ENCODE results near the gene FOLR1. TPM values are rescaled to one million over a fixed set of nuclear protein-coding genes. Genes with fewer than 3 reads are reported as not detected.

FOLR1 gene
- total RNA-seq, 1 experiment from 2014 or later, result 4.8 TPM

GRCh38 chr11:72234920-72235319 lies 43.0 kb downstream of the FOLR1 start:
- intact Hi-C loops (cut with micrococcal nuclease), result no loop called here
- no peak overlapping the region for H3K27ac ChIP-seq (ENCODE audit: low read depth, low read length)
- H3K4me3 ChIP-seq (replicated peaks in 1 of 2; ENCODE audit: low read depth in 1 of 2, low read length in 2 of 2), result no peak overlapping the region
- CTCF ChIA-PET, result no interaction called here
- H3K4me2 ChIP-seq (ENCODE audit: low read length), result no peak overlapping the region
- no peaks in the 10 kb centered on the region for H3K9me2 ChIP-seq (ENCODE audit: insufficient read depth)
- H3K27me3 ChIP-seq (ENCODE audit: insufficient read depth, low read length), result no peaks in the 10 kb centered on the region
- POLR2A ChIA-PET, result interaction anchor here (0.5 kb wide), 1 partner anchor 49 kb away, joined by 3 read pairs; no protein-coding TSS in a partner anchor
- no peak for ATAC-seq
- no TSS peak for BruUV-seq (replicated peaks)
- peaks cover 0 to 4% of the 10 kb centered on the region in 2 experiments; a peak in 1 of 4 replicates for H3K4me1 ChIP-seq (ENCODE audit: control insufficient read depth in 1 of 2, insufficient read depth in 2 of 2, low read length in 2 of 2)
- H4K20me1 ChIP-seq (ENCODE audit: insufficient read depth), result no peaks in the 10 kb centered on the region
- RAD21 ChIA-PET (ENCODE audit: low non-redundant PET in 1 of 2, low total read pairs in 2 of 2, uncharacterized antibody in 2 of 2, unreplicated experiment in 2 of 2), result no interaction called here
- no peak for DNase-seq (ENCODE audit: low read depth, low spot score)
- H3K9ac ChIP-seq (ENCODE audit: low read length), result no peak overlapping the region
- TF ChIP-seq YY1 (IDR thresholded peaks at IDR 0.05; ENCODE audit: extremely low read depth, insufficient replicate concordance, low read depth, low read length) (no peak), EZH2phosphoT487 (IDR thresholded peaks at IDR 0.05; ENCODE audit: borderline replicate concordance) (no peak), POLR2A (IDR thresholded peaks at IDR 0.05; ENCODE audit: borderline replicate concordance, extremely low read depth, insufficient read depth, insufficient read length) (no peak), ZNF274 (IDR thresholded peaks at IDR 0.05; ENCODE audit: low read depth, low read length) (no peak), CEBPB (IDR thresholded peaks at IDR 0.05; ENCODE audit: low read depth) (no peak)
- TF ChIP-seq, protein P1, sequence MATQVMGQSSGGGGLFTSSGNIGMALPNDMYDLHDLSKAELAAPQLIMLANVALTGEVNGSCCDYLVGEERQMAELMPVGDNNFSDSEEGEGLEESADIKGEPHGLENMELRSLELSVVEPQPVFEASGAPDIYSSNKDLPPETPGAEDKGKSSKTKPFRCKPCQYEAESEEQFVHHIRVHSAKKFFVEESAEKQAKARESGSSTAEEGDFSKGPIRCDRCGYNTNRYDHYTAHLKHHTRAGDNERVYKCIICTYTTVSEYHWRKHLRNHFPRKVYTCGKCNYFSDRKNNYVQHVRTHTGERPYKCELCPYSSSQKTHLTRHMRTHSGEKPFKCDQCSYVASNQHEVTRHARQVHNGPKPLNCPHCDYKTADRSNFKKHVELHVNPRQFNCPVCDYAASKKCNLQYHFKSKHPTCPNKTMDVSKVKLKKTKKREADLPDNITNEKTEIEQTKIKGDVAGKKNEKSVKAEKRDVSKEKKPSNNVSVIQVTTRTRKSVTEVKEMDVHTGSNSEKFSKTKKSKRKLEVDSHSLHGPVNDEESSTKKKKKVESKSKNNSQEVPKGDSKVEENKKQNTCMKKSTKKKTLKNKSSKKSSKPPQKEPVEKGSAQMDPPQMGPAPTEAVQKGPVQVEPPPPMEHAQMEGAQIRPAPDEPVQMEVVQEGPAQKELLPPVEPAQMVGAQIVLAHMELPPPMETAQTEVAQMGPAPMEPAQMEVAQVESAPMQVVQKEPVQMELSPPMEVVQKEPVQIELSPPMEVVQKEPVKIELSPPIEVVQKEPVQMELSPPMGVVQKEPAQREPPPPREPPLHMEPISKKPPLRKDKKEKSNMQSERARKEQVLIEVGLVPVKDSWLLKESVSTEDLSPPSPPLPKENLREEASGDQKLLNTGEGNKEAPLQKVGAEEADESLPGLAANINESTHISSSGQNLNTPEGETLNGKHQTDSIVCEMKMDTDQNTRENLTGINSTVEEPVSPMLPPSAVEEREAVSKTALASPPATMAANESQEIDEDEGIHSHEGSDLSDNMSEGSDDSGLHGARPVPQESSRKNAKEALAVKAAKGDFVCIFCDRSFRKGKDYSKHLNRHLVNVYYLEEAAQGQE (IDR thresholded peaks at IDR 0.05; ENCODE audit: low read depth), result no peak
- no peaks in the 10 kb centered on the region for H3K79me2 ChIP-seq (ENCODE audit: insufficient read depth, low read length)
- H3K9me3 ChIP-seq (ENCODE audit: control insufficient read depth in 1 of 2, insufficient read depth in 1 of 2, low read depth in 1 of 2, low read length in 2 of 2), result no peaks in the 10 kb centered on the region
- no peak overlapping the region for H2AFZ ChIP-seq (ENCODE audit: low read depth, low read length, poor library complexity, severe bottlenecking)
- peaks cover 11 to 19% of the 10 kb centered on the region in 2 experiments; a peak in 3 of 4 replicates for H3K36me3 ChIP-seq (ENCODE audit: control insufficient read depth in 1 of 2, insufficient read depth in 2 of 2, low read length in 2 of 2)

All from HCT116 (cell line).